ENCODE results near the gene FAM184A. TPM values are rescaled to one million over a fixed set of nuclear protein-coding genes. Genes with fewer than 3 reads are reported as not detected.
A peak's percentile ranks its signal among the peaks of the same experiment; 100 is the strongest.

Gene FAM184A
- total RNA-seq, 6 donors from 2014 or later, result 8.4 to 75.4 (median 39.5) TPM

GRCh38 chr6:119079283-119079809, 882 bp upstream of the FAM184A start:
- H3K27me3 ChIP-seq, result no peaks in the 10 kb centered on the region
- no peaks in the 10 kb centered on the region for H3K36me3 ChIP-seq
- TF ChIP-seq POLR2A (IDR thresholded peaks at IDR 0.05) (no peak), POLR2AphosphoS5 (IDR thresholded peaks at IDR 0.05) (no peak), CTCF (IDR thresholded peaks at IDR 0.05) (no peak), EP300 (IDR thresholded peaks at IDR 0.05) (no peak)
- H3K4me3 ChIP-seq, result peak overlapping the region; percentile 40 to 84 (median 68)
- ATAC-seq (ENCODE audit: low FRiP score in 2 of 2) (no peak), DNase-seq (no peak)
- peaks cover 0 to 20% (median 9%) of the 10 kb centered on the region in 4 donors for H3K4me1 ChIP-seq
- H3K27ac ChIP-seq, result peak overlapping the region; percentile 79 to 91 (median 89)
- WGBS, 2 donors, result 7 to 10% methylated on average over 9 of the region's 9 CpGs
- H3K9me3 ChIP-seq, result peaks cover 0 to 9% (median 5%) of the 10 kb centered on the region in 4 donors

- peaks cover 0 to 28% (median 12%) of the 10 kb centered on the region in 4 donors for H3K4me1 ChIP-seq
- DNase-seq, result peak; percentile 58 to 90
- no peaks in the 10 kb centered on the region for H3K27me3 ChIP-seq
- H3K36me3 ChIP-seq, result no peaks in the 10 kb centered on the region
- H3K9me3 ChIP-seq, result peaks cover 0 to 4% (median 4%) of the 10 kb centered on the region in 4 donors
- H3K4me3 ChIP-seq, result peak overlapping the region; percentile 40 to 84 (median 68)
- peak; percentile 26 to 71 for ATAC-seq (ENCODE audit: low FRiP score in 2 of 2)
- TF ChIP-seq POLR2AphosphoS5 (IDR thresholded peaks at IDR 0.05), result no peak
- TF ChIP-seq CTCF (IDR thresholded peaks at IDR 0.05), result peak in 4 of 6 experiments; percentile 26 to 44 (median 29)
- no peak for TF ChIP-seq EP300 (IDR thresholded peaks at IDR 0.05)
- TF ChIP-seq POLR2A (IDR thresholded peaks at IDR 0.05), result peak in 2 of 4 donors; percentile 22
- peak overlapping the region; percentile 79 to 91 (median 89) for H3K27ac ChIP-seq
- WGBS, 2 donors, result 3 to 5% methylated on average over 17 to 24 of the region's 43 CpGs
Observed at GRCh38 chr6:119077643-119078375, 655 bp downstream of the FAM184A start.

GRCh38 chr6:119077391-119077642, 1.1 kb downstream of the FAM184A start:
- WGBS, 2 donors, result 34 to 42% methylated on average over 3 of the region's 3 CpGs
- Histone ChIP-seq H3K4me1 (peaks cover 0 to 28% (median 12%) of the 10 kb centered on the region in 4 donors), H3K27me3 (no peaks in the 10 kb centered on the region), H3K9me3 (peaks cover 0 to under 1% (median 0%) of the 10 kb centered on the region in 4 donors), H3K4me3 (peak overlapping the region in 3 of 4 donors; percentile 64 to 84 (median 73)), H3K36me3 (no peaks in the 10 kb centered on the region), H3K27ac (peak overlapping the region; percentile 79 to 91 (median 89))
- ATAC-seq (ENCODE audit: low FRiP score in 2 of 2) (no peak), DNase-seq (no peak)
- TF ChIP-seq CTCF (IDR thresholded peaks at IDR 0.05) (no peak), POLR2AphosphoS5 (IDR thresholded peaks at IDR 0.05) (no peak)

GRCh38 chr6:119076576-119077390, 1.7 kb downstream of the FAM184A start:
- WGBS, 2 donors, result 49% methylated on average over 7 of the region's 7 CpGs
- peak overlapping the region in 3 of 4 donors; percentile 64 to 84 (median 73) for H3K4me3 ChIP-seq

More at GRCh38 chr6:119076576-119077390, 1.7 kb downstream of the FAM184A start:
- no peak for DNase-seq
- Histone ChIP-seq H3K27ac (peak overlapping the region; percentile 7 to 91 (median 89)), H3K36me3 (no peaks in the 10 kb centered on the region), H3K27me3 (no peaks in the 10 kb centered on the region), H3K4me1 (peaks cover 0 to 28% (median 12%) of the 10 kb centered on the region in 4 donors), H3K9me3 (no peaks in the 10 kb centered on the region)
- no peak for TF ChIP-seq CTCF (IDR thresholded peaks at IDR 0.05)
- no peak for TF ChIP-seq POLR2AphosphoS5 (IDR thresholded peaks at IDR 0.05)
- TF ChIP-seq EP300 (IDR thresholded peaks at IDR 0.05), result no peak
- no peak for TF ChIP-seq POLR2A (IDR thresholded peaks at IDR 0.05)
- ATAC-seq (ENCODE audit: low FRiP score in 2 of 2), result no peak
